HEK293 (cell line): Measurements from ENCODE around the gene ZNF536.

ENCODE experiments used
- BCL11B ChIP-seq: fragments of 450-650 bp; formaldehyde crosslinking; IDR thresholded peaks from 2 replicates; pipeline ENCODE4 v1.5.1; 2016; ENCODE audit warnings: low read depth, missing biosample characterization, missing genetic modification characterization
- OSR2 ChIP-seq: fragments of 450-650 bp; formaldehyde crosslinking; IDR thresholded peaks from 2 replicates; pipeline ENCODE4 v1.5.1; 2016; ENCODE audit warnings: missing biosample characterization, missing genetic modification characterization
- REPIN1 ChIP-seq: fragments of 450-650 bp; formaldehyde crosslinking; IDR thresholded peaks from 2 replicates; pipeline ENCODE4 v1.5.1; 2017; ENCODE audit warnings: missing biosample characterization, missing genetic modification characterization, low read depth
- ZBTB20 ChIP-seq: fragments of 450-650 bp; formaldehyde crosslinking; IDR thresholded peaks from 2 replicates; pipeline ENCODE4 v1.5.1; 2016; ENCODE audit warnings: missing biosample characterization, missing genetic modification characterization
- ZBTB48 ChIP-seq: fragments of 450-650 bp; formaldehyde crosslinking; IDR thresholded peaks from 2 replicates; pipeline ENCODE4 v1.5.1; 2016; ENCODE audit warnings: missing biosample characterization, missing genetic modification characterization
- ZNF10 ChIP-seq: fragments of 450-650 bp; formaldehyde crosslinking; IDR thresholded peaks from 2 replicates; pipeline ENCODE4 v1.5.1; 2017; ENCODE audit warnings: missing biosample characterization, missing genetic modification characterization
- ZNF2 ChIP-seq: fragments of 450-650 bp; formaldehyde crosslinking; IDR thresholded peaks from 2 replicates; pipeline ENCODE4 v1.5.1; 2016; ENCODE audit warnings: missing biosample characterization, missing genetic modification characterization
- ZNF214 ChIP-seq: fragments of 450-650 bp; formaldehyde crosslinking; IDR thresholded peaks from 2 replicates; pipeline ENCODE4 v1.5.1; 2017; ENCODE audit warnings: missing biosample characterization, mild to moderate bottlenecking, missing genetic modification characterization, borderline replicate concordance
- ZNF292 ChIP-seq: fragments of 450-650 bp; formaldehyde crosslinking; IDR thresholded peaks from 2 replicates; pipeline ENCODE4 v1.5.1; 2016; ENCODE audit warnings: low read depth, missing biosample characterization, missing genetic modification characterization, borderline replicate concordance
- ZNF354C ChIP-seq: fragments of 450-650 bp; formaldehyde crosslinking; IDR thresholded peaks from 2 replicates; pipeline ENCODE4 v1.5.1; 2016; ENCODE audit warnings: missing biosample characterization, missing genetic modification characterization, low read depth, borderline replicate concordance
- ZNF366 ChIP-seq: fragments of 450-650 bp; formaldehyde crosslinking; conservative IDR thresholded peaks from 2 replicates; pipeline ENCODE4 v1.5.1; 2016; ENCODE audit warnings: missing biosample characterization, missing genetic modification characterization
- ZNF530 ChIP-seq: fragments of 450-650 bp; formaldehyde crosslinking; IDR thresholded peaks from 2 replicates; pipeline ENCODE4 v1.5.1; 2016; ENCODE audit warnings: low read depth, missing biosample characterization, missing genetic modification characterization
- ZNF600 ChIP-seq: fragments of 450-650 bp; formaldehyde crosslinking; IDR thresholded peaks from 2 replicates; pipeline ENCODE4 v1.5.1; 2016; ENCODE audit warnings: missing biosample characterization, missing genetic modification characterization
- ZNF664 ChIP-seq: fragments of 450-650 bp; formaldehyde crosslinking; IDR thresholded peaks from 2 replicates; pipeline ENCODE4 v1.5.1; 2016; ENCODE audit warnings: missing biosample characterization, missing genetic modification characterization
- ZNF843 ChIP-seq: fragments of 450-650 bp; formaldehyde crosslinking; IDR thresholded peaks from 2 replicates; pipeline ENCODE4 v1.5.1; 2016; ENCODE audit warnings: missing biosample characterization, missing genetic modification characterization
- TF ChIP-seq, protein P1 (sequence below): fragments of 450-650 bp; formaldehyde crosslinking; IDR thresholded peaks from 2 replicates; pipeline ENCODE4 v1.5.1; 2016; ENCODE audit warnings: missing biosample characterization, missing genetic modification characterization, low read depth
- TF ChIP-seq, protein P2 (sequence below): IDR thresholded peaks from 2 replicates; pipeline ENCODE4 v1.6.1; 2011; ENCODE audit warnings: mild to moderate bottlenecking, low read depth, low read length, borderline replicate concordance
- TF ChIP-seq, protein P3 (sequence below): fragments of 450-650 bp; formaldehyde crosslinking; IDR thresholded peaks from 2 replicates; pipeline ENCODE4 v1.5.1; 2016; ENCODE audit warnings: missing biosample characterization, missing genetic modification characterization
- TF ChIP-seq, protein P4 (sequence below): fragments of 450-650 bp; formaldehyde crosslinking; conservative IDR thresholded peaks from 2 replicates; pipeline ENCODE4 v1.5.1; 2016; ENCODE audit warnings: low read depth, missing biosample characterization, missing genetic modification characterization
- TF ChIP-seq, protein P5 (sequence below): fragments of 450-650 bp; formaldehyde crosslinking; IDR thresholded peaks from 2 replicates; pipeline ENCODE4 v1.5.1; 2016; ENCODE audit warnings: missing biosample characterization, missing genetic modification characterization

ZNF536 gene

DNA sequence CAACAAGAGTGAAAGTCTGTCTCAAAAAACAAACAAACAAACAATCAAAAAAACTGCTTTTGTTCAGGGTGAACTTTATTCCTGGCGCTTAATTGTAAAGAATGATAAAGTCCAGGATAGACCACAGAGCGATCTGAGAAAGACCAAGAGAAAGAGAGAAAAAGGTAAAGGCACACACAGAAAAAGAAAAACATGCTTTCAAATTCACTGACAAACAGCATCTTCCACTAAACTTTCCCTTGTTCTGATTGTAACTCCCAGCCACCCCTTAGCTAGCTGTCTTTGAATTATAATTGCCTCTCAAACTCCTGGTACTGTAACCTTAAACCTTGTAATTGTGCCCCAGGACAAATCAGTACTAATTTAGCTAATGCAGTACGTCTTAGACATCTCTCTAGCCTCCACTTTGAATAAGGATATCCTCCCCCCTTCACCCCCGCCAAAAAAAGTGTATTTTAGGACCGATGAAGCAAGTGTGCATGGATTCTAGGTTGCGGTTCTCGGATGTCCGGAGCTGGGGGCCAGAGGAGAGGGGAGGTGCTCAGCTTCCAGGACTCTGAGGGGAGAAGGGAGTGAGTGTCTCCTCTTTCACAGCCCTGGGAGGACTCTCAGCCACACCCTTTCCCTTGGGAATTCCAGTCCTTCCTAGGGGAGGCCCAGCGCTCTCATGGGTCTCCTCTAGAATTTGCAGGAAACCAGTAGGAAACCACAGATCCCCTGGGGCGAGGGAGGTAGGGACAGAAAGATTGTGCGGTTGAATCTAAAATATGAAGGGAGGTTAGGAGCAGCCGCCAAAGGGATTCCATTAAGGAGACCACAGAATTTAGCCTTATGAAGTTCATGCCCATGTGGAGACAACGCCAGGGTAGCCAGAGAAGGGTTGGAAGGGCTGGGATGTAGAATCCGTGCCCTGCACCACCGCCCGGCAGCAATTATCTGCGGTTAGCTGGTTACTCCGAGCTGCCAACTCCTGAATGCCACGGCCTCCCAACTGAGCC, 19.7 kb downstream of the ZNF536 start (continued):
- TF ChIP-seq, protein P1, sequence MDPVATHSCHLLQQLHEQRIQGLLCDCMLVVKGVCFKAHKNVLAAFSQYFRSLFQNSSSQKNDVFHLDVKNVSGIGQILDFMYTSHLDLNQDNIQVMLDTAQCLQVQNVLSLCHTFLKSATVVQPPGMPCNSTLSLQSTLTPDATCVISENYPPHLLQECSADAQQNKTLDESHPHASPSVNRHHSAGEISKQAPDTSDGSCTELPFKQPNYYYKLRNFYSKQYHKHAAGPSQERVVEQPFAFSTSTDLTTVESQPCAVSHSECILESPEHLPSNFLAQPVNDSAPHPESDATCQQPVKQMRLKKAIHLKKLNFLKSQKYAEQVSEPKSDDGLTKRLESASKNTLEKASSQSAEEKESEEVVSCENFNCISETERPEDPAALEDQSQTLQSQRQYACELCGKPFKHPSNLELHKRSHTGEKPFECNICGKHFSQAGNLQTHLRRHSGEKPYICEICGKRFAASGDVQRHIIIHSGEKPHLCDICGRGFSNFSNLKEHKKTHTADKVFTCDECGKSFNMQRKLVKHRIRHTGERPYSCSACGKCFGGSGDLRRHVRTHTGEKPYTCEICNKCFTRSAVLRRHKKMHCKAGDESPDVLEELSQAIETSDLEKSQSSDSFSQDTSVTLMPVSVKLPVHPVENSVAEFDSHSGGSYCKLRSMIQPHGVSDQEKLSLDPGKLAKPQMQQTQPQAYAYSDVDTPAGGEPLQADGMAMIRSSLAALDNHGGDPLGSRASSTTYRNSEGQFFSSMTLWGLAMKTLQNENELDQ, result no peak
- TF ChIP-seq ZBTB20 (tag by site-specific recombination), result no peak
- no peak for TF ChIP-seq ZNF292 (tag by site-specific recombination)
- TF ChIP-seq, protein P2, sequence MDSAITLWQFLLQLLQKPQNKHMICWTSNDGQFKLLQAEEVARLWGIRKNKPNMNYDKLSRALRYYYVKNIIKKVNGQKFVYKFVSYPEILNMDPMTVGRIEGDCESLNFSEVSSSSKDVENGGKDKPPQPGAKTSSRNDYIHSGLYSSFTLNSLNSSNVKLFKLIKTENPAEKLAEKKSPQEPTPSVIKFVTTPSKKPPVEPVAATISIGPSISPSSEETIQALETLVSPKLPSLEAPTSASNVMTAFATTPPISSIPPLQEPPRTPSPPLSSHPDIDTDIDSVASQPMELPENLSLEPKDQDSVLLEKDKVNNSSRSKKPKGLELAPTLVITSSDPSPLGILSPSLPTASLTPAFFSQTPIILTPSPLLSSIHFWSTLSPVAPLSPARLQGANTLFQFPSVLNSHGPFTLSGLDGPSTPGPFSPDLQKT, result no peak
- peak; percentile 95 for TF ChIP-seq ZNF600 (tag by site-specific recombination)
- peak; percentile 72 for TF ChIP-seq ZNF366 (tag by site-specific recombination)
- TF ChIP-seq ZNF530 (tag by site-specific recombination), result no peak
- TF ChIP-seq ZNF2 (tag by site-specific recombination), result peak; percentile 52; the same call in 1 of the 2 replicates
- no peak for TF ChIP-seq REPIN1 (tag by site-specific recombination)
- TF ChIP-seq, protein P3, sequence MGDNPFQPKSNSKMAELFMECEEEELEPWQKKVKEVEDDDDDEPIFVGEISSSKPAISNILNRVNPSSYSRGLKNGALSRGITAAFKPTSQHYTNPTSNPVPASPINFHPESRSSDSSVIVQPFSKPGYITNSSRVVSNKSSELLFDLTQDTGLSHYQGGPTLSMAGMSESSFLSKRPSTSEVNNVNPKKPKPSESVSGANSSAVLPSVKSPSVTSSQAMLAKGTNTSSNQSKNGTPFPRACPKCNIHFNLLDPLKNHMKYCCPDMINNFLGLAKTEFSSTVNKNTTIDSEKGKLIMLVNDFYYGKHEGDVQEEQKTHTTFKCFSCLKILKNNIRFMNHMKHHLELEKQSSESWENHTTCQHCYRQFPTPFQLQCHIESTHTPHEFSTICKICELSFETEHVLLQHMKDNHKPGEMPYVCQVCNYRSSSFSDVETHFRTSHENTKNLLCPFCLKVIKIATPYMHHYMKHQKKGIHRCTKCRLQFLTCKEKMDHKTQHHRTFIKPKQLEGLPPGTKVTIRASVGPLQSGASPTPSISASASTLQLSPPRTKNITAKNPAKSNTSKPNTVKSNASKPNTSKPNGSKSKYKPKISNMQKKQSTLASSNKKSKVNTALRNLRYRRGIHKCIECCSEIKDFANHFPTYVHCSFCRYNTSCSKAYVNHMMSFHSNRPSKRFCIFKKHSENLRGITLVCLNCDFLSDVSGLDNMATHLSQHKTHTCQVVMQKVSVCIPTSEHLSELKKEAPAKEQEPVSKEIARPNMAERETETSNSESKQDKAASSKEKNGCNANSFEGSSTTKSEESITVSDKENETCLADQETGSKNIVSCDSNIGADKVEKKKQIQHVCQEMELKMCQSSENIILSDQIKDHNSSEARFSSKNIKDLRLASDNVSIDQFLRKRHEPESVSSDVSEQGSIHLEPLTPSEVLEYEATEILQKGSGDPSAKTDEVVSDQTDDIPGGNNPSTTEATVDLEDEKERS (tag by site-specific recombination), result no peak
- TF ChIP-seq ZNF843, result no peak; the same call in 1 of the 2 replicates
- TF ChIP-seq BCL11B (tag by site-specific recombination), result no peak; the same call in 1 of the 2 replicates
- no peak for TF ChIP-seq ZNF10
- TF ChIP-seq ZNF354C (tag by site-specific recombination), result no peak
- TF ChIP-seq ZNF664 (tag by site-specific recombination), result peak; percentile 94
- TF ChIP-seq, protein P4, sequence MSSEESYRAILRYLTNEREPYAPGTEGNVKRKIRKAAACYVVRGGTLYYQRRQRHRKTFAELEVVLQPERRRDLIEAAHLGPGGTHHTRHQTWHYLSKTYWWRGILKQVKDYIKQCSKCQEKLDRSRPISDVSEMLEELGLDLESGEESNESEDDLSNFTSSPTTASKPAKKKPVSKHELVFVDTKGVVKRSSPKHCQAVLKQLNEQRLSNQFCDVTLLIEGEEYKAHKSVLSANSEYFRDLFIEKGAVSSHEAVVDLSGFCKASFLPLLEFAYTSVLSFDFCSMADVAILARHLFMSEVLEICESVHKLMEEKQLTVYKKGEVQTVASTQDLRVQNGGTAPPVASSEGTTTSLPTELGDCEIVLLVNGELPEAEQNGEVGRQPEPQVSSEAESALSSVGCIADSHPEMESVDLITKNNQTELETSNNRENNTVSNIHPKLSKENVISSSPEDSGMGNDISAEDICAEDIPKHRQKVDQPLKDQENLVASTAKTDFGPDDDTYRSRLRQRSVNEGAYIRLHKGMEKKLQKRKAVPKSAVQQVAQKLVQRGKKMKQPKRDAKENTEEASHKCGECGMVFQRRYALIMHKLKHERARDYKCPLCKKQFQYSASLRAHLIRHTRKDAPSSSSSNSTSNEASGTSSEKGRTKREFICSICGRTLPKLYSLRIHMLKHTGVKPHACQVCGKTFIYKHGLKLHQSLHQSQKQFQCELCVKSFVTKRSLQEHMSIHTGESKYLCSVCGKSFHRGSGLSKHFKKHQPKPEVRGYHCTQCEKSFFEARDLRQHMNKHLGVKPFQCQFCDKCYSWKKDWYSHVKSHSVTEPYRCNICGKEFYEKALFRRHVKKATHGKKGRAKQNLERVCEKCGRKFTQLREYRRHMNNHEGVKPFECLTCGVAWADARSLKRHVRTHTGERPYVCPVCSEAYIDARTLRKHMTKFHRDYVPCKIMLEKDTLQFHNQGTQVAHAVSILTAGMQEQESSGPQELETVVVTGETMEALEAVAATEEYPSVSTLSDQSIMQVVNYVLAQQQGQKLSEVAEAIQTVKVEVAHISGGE, result no peak
- no peak for TF ChIP-seq ZNF214
- peak; percentile 82; the same call in 1 of the 2 replicates for TF ChIP-seq ZBTB48 (tag by site-specific recombination)
- peak; percentile 93 for TF ChIP-seq OSR2
- TF ChIP-seq, protein P5, sequence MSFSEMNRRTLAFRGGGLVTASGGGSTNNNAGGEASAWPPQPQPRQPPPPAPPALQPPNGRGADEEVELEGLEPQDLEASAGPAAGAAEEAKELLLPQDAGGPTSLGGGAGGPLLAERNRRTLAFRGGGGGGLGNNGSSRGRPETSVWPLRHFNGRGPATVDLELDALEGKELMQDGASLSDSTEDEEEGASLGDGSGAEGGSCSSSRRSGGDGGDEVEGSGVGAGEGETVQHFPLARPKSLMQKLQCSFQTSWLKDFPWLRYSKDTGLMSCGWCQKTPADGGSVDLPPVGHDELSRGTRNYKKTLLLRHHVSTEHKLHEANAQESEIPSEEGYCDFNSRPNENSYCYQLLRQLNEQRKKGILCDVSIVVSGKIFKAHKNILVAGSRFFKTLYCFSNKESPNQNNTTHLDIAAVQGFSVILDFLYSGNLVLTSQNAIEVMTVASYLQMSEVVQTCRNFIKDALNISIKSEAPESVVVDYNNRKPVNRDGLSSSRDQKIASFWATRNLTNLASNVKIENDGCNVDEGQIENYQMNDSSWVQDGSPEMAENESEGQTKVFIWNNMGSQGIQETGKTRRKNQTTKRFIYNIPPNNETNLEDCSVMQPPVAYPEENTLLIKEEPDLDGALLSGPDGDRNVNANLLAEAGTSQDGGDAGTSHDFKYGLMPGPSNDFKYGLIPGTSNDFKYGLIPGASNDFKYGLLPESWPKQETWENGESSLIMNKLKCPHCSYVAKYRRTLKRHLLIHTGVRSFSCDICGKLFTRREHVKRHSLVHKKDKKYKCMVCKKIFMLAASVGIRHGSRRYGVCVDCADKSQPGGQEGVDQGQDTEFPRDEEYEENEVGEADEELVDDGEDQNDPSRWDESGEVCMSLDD (tag by site-specific recombination), result peak; percentile 38; the same call in 1 of the 2 replicates
